Measurements from ENCODE around the gene CYP2S1.
"Not testable (repeated sequence)": the region's sequence is repeated elsewhere in the genome, so short reads cannot be mapped to it uniquely, and the experiment has no call there.

Gene CYP2S1

GRCh38 chr19:41192574-41193429 is at the start of gene CYP2S1:
CYP2S1 (plus strand) TSS chr19:41193219; CDS start chr19:41193265, 46 bp downstream.
- TF ChIP-seq, protein P1, sequence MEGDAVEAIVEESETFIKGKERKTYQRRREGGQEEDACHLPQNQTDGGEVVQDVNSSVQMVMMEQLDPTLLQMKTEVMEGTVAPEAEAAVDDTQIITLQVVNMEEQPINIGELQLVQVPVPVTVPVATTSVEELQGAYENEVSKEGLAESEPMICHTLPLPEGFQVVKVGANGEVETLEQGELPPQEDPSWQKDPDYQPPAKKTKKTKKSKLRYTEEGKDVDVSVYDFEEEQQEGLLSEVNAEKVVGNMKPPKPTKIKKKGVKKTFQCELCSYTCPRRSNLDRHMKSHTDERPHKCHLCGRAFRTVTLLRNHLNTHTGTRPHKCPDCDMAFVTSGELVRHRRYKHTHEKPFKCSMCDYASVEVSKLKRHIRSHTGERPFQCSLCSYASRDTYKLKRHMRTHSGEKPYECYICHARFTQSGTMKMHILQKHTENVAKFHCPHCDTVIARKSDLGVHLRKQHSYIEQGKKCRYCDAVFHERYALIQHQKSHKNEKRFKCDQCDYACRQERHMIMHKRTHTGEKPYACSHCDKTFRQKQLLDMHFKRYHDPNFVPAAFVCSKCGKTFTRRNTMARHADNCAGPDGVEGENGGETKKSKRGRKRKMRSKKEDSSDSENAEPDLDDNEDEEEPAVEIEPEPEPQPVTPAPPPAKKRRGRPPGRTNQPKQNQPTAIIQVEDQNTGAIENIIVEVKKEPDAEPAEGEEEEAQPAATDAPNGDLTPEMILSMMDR (IDR thresholded peaks at IDR 0.05; ENCODE audit: insufficient read depth, missing control alignments): no peak
- DNase-seq (ENCODE audit: insufficient read length, low spot score) (no peak), FAIRE-seq (no peak)

GRCh38 chr19:41144403-41144802 is 48.6 kb upstream of the CYP2S1 start:
- TF ChIP-seq, protein P1 (IDR thresholded peaks at IDR 0.05; ENCODE audit: insufficient read depth, missing control alignments): peak; percentile 81
- DNase-seq (ENCODE audit: insufficient read length, low spot score) (no peak), FAIRE-seq (no peak)

- FAIRE-seq: no peak
- DNase-seq (ENCODE audit: insufficient read length, low spot score): no peak
- TF ChIP-seq, protein P1 (IDR thresholded peaks at IDR 0.05; ENCODE audit: insufficient read depth, missing control alignments): no peak
These were observed 43.2 kb upstream of the CYP2S1 start for GRCh38 chr19:41149831-41150230.

DNA sequence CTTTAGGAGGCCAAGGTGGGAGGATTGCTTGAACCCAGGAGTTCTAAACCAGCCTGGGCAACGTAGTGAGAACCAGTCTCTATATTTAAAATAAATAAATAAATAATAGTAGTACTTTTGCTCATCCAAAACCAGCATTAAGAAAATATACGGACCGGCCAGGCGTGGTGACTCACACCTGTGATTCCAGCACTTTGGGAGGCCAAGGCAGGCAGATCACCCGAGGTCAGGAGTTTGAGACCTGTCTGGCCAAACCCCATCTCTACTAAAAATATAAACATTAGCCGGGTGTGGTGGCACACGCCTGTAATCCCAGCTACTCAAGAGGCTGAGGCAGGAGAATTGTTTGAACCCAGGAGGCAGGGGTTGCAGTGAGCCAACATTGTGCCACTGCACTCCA is 42.0 kb upstream of the CYP2S1 start:
- not testable (repeated sequence) for DNase-seq (ENCODE audit: insufficient read length, low spot score); FAIRE-seq

DNA sequence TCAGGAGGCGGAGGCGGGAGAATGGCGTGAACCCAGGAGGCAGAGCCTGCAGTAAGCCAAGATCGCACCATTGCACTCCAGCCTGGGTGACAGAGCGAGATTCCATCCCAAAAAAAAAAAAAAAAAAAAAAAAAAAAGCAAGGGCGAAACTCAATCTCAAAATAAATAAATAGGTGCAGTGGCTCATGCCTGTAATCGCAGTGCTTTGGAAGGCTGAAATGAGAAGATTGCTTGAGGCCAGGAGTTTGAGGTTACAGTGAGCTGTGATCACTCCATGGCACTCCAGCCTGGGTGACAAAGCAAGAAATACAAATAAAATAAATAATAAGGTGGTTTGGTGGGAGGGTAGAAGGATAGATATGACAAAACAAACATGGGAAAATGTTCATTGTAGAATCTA is 39.0 kb upstream of the CYP2S1 start:
- no peak for FAIRE-seq
- no peak for DNase-seq (ENCODE audit: insufficient read length, low spot score)
- TF ChIP-seq, protein P1 (IDR thresholded peaks at IDR 0.05; ENCODE audit: insufficient read depth, missing control alignments): no peak

- TF ChIP-seq, protein P1 (IDR thresholded peaks at IDR 0.05; ENCODE audit: insufficient read depth, missing control alignments): no peak
- FAIRE-seq (no peak), DNase-seq (ENCODE audit: insufficient read length, low spot score) (no peak)
These were observed 36.8 kb upstream of the CYP2S1 start for GRCh38 chr19:41156207-41156606.

DNA sequence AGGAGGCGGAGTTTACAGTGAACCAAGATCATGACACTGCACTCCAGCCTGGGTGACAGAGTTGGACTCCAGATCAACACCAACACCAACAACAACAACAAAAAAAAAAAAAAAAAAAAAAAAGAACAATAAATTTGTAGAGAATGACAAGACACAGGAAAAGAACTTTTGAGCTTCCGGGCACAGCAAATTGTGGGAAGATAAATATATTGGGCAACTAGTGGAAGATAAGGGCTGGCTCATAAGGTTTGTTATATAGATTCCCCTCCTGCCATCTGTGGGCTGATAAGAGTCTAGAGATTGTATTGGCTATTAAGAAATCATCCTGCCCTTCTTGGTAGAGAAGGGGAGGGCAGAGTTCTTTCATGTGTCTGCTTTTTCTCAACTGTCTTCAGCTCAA is 33.1 kb upstream of the CYP2S1 start:
- TF ChIP-seq, protein P1 (IDR thresholded peaks at IDR 0.05; ENCODE audit: insufficient read depth, missing control alignments): no peak
- DNase-seq (ENCODE audit: insufficient read length, low spot score): no peak
- FAIRE-seq: no peak
